Neural progenitor cell (in vitro differentiated cells): ENCODE measurements around the gene PATJ.
"Not testable (repeated sequence)": the region's sequence is repeated elsewhere in the genome, so short reads cannot be mapped to it uniquely, and the experiment has no call there.

Experiments used
- EZH2 ChIP-seq: fragments of 200-600 bp; sonication (generic); IDR thresholded peaks from 2 replicates; pipeline ENCODE4 v1.6.1; 2017; ENCODE audit warnings: antibody characterized with exemption, mild to moderate bottlenecking, moderate library complexity
- TF ChIP-seq, protein P1 (sequence below): fragments of 200-600 bp; sonication (generic); IDR thresholded peaks from 2 replicates; pipeline ENCODE4 v1.5.1; 2017; ENCODE audit warnings: antibody characterized with exemption, mild to moderate bottlenecking

GRCh38 chr1:62182157-62182556, 439.9 kb downstream of the PATJ start:
- TF ChIP-seq, protein P1, sequence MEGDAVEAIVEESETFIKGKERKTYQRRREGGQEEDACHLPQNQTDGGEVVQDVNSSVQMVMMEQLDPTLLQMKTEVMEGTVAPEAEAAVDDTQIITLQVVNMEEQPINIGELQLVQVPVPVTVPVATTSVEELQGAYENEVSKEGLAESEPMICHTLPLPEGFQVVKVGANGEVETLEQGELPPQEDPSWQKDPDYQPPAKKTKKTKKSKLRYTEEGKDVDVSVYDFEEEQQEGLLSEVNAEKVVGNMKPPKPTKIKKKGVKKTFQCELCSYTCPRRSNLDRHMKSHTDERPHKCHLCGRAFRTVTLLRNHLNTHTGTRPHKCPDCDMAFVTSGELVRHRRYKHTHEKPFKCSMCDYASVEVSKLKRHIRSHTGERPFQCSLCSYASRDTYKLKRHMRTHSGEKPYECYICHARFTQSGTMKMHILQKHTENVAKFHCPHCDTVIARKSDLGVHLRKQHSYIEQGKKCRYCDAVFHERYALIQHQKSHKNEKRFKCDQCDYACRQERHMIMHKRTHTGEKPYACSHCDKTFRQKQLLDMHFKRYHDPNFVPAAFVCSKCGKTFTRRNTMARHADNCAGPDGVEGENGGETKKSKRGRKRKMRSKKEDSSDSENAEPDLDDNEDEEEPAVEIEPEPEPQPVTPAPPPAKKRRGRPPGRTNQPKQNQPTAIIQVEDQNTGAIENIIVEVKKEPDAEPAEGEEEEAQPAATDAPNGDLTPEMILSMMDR, result not testable (repeated sequence)
- not testable (repeated sequence) for TF ChIP-seq EZH2
